GM19238 (cell line): ENCODE results near the gene SMAP1.

Experiments
- DNase-seq: peaks from one replicate; pipeline ENCODE4 v3.0.0; 2011; ENCODE audit warnings: low spot score; ENCODE audit not compliant: insufficient read length

Gene SMAP1

DNA sequence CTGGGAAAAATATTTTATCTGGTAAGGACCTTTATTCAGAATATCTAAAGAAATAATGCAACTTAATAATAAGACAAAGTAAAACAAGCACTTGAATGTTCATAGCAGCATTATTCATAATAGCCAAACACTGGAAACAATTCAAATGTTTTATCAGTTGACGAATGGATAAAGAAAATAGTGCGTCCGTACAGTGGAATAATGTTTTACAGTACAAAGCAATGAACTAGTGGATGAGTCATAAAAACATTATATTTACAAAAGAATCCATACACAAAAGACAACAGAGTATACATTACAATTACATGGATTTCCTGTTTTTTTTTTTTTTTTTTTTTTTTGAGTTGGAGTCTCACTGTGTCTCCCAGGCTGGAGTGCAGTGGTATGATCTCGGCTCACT lies 12.7 kb downstream of the SMAP1 start:
- no peak for DNase-seq

GRCh38 chr6:70684794-70685493 lies 17.3 kb downstream of the SMAP1 start:
- no peak for DNase-seq

DNA sequence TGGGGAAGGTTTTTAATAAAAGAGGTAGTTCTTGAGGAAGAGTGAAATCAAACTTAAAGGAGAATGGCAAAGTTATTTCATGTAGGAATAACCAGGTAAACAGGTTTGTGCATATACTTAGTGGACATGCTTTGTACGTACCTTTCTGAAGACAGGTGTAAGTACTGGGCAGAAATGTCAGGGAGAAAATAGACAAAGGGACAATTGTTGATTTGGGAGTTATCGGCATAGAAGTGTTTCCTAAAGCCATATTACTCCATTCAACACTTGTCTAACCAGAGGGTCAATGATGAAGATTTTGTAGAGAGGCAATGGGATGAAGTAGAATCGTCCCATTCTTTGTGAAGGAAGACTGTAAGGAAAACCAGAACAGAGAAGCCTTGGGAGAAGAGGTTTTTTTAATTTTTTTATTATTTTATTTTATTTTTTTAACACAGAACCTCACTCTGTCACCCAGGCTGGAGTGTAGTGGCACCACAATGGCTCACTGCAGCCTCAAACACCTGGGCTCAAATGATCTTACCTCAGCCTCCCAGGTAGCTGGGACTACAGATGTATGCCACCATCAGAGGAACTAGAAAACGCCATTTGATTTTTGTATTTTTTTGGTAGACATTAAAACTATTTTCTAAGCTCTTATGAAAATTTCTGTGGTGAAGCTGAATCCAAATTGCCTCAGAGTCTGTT lies 18.0 kb downstream of the SMAP1 start:
- DNase-seq, result no peak

DNA sequence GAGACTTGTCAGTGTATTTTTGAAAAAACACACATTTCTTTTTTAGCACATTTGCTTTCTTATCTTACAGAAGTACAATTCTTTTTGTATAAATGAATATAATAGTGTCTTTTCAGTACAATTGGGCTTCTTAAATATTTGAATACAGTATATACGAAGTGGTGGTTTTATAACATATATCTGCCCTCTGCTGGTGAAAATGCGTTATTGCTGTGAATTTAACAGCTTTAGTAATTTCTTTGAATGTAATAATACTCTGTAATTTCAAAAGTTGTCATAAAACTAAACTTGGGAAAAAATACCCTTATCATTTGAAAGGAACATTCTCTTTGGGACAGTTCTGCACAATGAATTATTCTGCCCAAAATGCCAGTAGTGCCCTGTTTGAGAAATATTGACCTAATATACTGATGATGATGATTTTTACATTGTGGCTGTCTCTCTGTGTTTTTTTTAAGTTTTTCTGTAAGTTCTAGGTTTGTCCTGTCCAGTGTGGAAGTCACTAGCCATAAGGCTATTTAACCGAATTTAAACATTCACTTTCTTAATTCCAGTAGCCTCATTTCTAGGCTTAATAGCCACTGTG lies 19.0 kb downstream of the SMAP1 start:
- DNase-seq, result no peak

GRCh38 chr6:70693887-70694286 lies 26.2 kb downstream of the SMAP1 start:
- no peak for DNase-seq

DNA sequence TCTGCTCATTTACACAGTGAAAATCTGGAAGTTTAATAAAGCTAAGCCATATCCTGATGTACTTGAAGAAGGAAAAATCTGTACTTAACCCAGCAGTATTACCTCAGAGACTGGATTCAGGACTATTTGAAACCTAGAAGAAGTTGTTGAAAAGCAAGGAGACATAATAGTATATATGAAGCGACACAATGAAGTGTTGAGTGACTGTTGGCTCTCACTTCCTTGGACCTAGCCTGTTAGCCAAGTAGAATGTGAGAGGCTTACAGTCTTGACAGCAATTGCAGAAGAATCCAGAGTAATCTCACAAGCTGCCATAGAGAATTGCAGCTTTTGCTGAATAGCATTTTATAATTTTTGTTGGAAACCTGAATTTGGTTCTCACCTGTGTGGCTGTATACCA lies 26.7 kb downstream of the SMAP1 start:
- DNase-seq, result no peak

DNA sequence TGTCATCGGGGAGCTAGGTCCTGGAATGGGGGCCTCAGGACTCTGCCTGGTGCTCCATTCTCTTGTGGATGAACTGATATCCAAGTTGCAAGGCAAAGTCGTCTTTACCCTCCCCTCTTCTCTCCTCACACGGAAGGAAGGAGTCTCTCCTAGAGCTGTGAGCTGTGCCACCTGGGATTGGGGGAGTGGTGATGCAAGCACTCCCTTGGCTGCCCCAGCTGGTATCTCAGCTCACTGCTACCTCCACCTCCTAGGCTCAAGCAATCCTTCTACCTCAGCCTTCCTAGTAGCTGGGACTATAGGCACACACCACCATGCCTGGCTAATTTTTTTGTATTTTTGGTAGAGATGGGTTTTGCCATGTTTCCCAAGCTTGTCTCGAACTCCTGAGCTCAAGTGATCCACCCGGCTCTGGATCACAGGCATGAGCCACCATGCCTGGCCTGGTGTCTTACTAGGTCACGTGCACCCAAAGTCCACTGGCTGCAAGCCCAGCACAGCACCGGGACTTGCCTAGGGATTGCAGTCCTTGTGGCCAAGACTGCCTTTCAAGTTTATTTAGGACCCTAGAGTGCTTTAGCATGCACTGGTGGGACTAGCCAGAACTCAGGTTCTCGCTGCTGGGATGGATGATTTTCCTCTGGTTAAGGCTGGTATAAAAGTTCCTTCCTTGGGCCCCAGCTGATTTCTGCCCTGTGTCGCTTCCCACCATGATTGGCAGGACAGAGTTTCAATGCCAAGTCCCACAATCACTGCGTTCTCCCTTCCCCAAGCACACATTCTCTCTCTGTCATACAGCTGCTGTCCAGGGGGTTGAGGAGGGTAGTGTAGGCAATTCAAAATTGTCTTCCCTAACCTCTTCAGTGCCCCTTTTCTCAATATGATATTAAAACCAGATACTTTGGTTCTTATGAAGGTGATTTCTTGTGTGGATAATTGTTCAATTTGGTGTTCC lies 33.5 kb downstream of the SMAP1 start:
- DNase-seq, result no peak

- DNase-seq, result no peak
These were observed 38.1 kb downstream of the SMAP1 start for GRCh38 chr6:70705772-70706171.

- DNase-seq, result no peak
These were observed 38.9 kb downstream of the SMAP1 start for GRCh38 chr6:70706491-70707123.

DNA sequence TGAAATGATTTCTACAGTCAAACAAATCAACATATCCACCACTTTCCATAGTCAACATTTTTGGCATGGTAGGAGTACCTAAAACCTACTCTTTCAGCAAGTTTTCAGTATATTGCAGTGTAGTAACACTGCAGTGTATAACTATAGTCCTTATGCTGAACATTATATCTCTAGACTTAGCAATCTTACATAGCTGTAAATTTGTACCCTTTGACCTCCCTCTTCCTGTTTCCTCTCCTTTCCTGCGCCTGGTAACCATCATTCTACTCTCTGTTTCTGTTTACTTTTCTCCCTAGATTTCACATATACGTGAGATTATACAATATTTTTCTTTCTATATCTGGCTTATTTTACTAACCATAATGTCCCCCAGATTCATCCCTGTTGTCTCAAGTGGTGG lies 40.2 kb downstream of the SMAP1 start:
- DNase-seq, result no peak

GRCh38 chr6:70708448-70708847 lies 40.8 kb downstream of the SMAP1 start:
- no peak for DNase-seq

DNA sequence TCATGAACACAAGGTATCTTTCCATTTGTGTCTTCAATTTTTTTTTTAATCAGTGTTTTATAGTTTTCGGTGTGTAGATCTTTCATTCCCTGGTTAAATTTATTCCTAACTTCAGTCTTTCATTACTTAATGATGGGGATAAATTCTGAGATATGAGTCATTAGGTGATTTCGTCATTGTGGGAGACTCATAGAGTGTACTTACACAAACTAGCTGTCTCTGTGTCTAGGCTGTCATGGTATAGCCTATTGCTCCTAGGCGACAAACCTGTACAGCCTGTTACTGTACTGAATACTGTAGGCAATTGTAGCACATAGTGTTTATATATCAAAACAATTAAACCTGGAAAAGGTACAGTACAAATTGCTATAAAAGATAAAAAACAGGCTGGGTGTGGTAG lies 42.1 kb downstream of the SMAP1 start:
- DNase-seq, result no peak

DNA sequence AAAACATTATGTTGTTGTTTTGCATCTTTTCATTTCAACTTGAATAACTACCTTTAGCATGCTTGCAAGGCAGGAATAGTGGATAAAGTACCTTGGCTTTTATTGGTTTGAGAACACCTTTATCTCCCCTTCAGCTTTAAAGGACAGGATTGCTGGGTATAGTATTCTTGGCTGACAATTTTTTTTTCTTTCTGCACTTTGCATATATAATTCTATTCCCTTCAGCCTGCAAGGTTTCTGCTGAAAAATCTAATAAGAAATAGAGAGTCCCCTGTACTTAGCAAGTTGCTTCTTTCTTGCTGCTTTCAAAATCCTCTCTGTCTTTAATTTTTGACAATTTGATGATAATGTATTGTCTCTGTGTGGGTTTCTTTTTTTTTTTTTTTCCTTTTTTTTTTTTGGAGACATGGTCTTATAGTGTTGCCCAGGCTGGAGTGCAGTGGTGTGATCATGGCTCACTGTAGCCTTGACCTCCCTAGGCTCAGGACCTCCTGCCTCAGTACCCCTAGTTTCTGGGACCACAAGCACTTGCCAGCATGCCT lies 47.1 kb downstream of the SMAP1 start:
- DNase-seq, result no peak

- no peak for DNase-seq
These were observed 49.5 kb downstream of the SMAP1 start for GRCh38 chr6:70717038-70717801.

- DNase-seq, result no peak
These were observed 56.8 kb downstream of the SMAP1 start for GRCh38 chr6:70724524-70724923.

- no peak for DNase-seq
These were observed 58.2 kb downstream of the SMAP1 start for GRCh38 chr6:70725817-70726415.

- no peak for DNase-seq
These were observed 66.7 kb downstream of the SMAP1 start for GRCh38 chr6:70734381-70734780.

DNA sequence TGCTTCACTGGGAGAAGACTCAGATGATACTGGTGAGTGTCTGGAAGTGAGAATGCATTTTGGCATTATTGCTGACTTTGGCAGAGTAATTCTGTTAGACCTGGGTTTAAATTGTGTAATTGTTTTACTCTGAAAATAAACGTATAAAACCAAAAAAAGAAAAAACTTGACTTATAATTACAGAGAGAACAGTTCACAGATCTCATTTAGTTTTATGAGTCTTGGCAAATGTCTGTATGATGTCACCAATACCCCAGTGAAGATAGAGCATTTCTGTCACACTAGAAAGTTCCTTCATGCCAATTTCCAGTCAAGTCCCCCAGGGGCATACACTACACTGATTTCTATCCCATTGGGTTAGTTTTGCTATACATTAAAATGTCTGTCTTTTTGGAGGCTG lies 67.3 kb downstream of the SMAP1 start:
- DNase-seq, result no peak

- no peak for DNase-seq
These were observed 67.8 kb downstream of the SMAP1 start for GRCh38 chr6:70735513-70735912.

DNA sequence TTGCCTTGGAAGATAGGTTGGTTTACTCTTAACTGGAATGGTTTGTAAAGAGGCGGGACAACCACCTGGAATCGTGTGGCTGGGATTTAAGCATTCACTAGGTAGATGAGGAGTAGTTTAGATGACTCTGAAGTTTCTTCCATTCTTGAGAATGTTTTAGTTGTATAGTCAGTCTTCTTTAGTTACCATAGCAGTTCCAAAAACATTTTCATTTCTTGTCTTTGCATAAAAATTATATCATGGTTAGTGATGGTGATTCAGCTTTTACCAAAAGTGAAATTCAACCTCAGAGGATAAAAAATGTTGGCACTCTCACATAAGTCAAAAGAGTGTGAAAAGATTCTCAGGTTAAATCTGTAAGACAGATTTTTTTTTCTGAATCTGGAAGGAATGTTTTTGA lies 70.3 kb downstream of the SMAP1 start:
- DNase-seq, result no peak
